K562 (cell line): ENCODE measurements around the gene SANBR. TPM values are rescaled to one million over a fixed set of nuclear protein-coding genes. Genes with fewer than 3 reads are reported as not detected.

ENCODE experiments used
- ATAC-seq: fragments of 200-7000 bp; cut with Tn5 transposase; 3 replicates; pipeline ENCODE4 v1.9.1; 2020; ENCODE audit warnings: moderate library complexity
- BruUV-seq: library from RNA; stranded (reverse); fragments of 400-500 nt; replicated peaks from 2 replicates; lab custom pipeline; 2021; lab: Mats Ljungman, UMichigan
- CTCF ChIA-PET: fragments of 300-600 bp; formaldehyde crosslinking; extraction: SDS; loops from one replicate; lab custom pipeline; 2021; ENCODE audit warnings: low intra/inter-chr PET ratio; lab: Yijun Ruan, JAX
- POLR2A ChIA-PET: fragments of 300-600, 350-650 bp; sonication (Branson Sonifier 250); formaldehyde crosslinking; extraction: SDS; loops from one replicate; lab custom pipeline; 2021; ENCODE audit warnings: antibody characterized with exemption, inconsistent platforms; lab: Yijun Ruan, JAX
- DNase-seq, 4 experiments: peaks; one replicate each; pipeline versions ENCODE4 v3.0.0 to v3.0.0-alpha.2; 2011 to 2018; ENCODE audit warnings: low spot score in 3 of 4, mixed read lengths in 3 of 4; ENCODE audit errors: extremely low read depth in 1 of 4
- FAIRE-seq: peaks from 2 replicates; lab custom pipeline; 2011; peaks lifted over from hg19 to GRCh38; lab: Jason Lieb, UNC
- H2AFZ ChIP-seq: 2 replicates; pipeline ENCODE4 v1.6.0; 2011; ENCODE audit warnings: low read depth, low read length, control low read depth, inconsistent platforms
- H3K27ac ChIP-seq: fragments of 200-600 bp; 3 replicates; pipeline ENCODE4 v1.8.0; 2011; ENCODE audit warnings: low read depth, mild to moderate bottlenecking, control low read depth, inconsistent platforms, low read length, moderate library complexity, mixed read lengths; ENCODE audit errors: extremely low read depth
- H3K27me3 ChIP-seq, 2 experiments: fragments of 300-600 bp in 1 of 2; 2 replicates in 1 of 2; 3 replicates in 1 of 2; pipeline versions ENCODE4 v1.6.0 to v1.8.0; 2011; ENCODE audit warnings: inconsistent platforms in 2 of 2, low read length in 2 of 2, mild to moderate bottlenecking in 1 of 2, mixed read lengths in 1 of 2, moderate library complexity in 1 of 2; ENCODE audit not compliant: control insufficient read depth in 2 of 2, insufficient read depth in 2 of 2
- H3K36me3 ChIP-seq: fragments of 300-600 bp; 3 replicates; pipeline ENCODE4 v1.8.0; 2011; ENCODE audit warnings: mild to moderate bottlenecking, low read length, inconsistent platforms; ENCODE audit not compliant: control insufficient read depth, insufficient read depth
- H3K4me1 ChIP-seq, 2 experiments: fragments of 200-600 bp in 1 of 2; replicated peaks in 1 of 2; 2 replicates in 1 of 2; 3 replicates in 1 of 2; pipeline versions ENCODE4 v1.5.1 to v1.8.0; 2011; ENCODE audit warnings: inconsistent platforms in 2 of 2, low read length in 2 of 2, mild to moderate bottlenecking in 1 of 2, mixed read lengths in 1 of 2, moderate library complexity in 1 of 2; ENCODE audit not compliant: control insufficient read depth in 2 of 2, insufficient read depth in 2 of 2
- H3K4me2 ChIP-seq: 2 replicates; pipeline ENCODE4 v1.6.1; 2011; ENCODE audit warnings: low read length, control low read depth, inconsistent platforms, mixed read lengths; ENCODE audit not compliant: insufficient read depth
- H3K4me3 ChIP-seq: fragments of 200-600 bp; sonication (generic), shearing (Covaris generic); 2 replicates; pipeline ENCODE4 v1.5.1; 2016; ENCODE audit warnings: control low read depth, inconsistent platforms
- H3K79me2 ChIP-seq: fragments of 200-600 bp; 3 replicates; pipeline ENCODE4 v1.8.0; 2011; ENCODE audit warnings: low read length, inconsistent platforms; ENCODE audit not compliant: control insufficient read depth, insufficient read depth
- H3K9ac ChIP-seq, 2 experiments: 2 replicates each; pipeline versions ENCODE4 v1.6.0 to v1.6.1; 2011; ENCODE audit warnings: low read depth in 2 of 2, low read length in 2 of 2, control low read depth in 1 of 2, inconsistent platforms in 1 of 2, mild to moderate bottlenecking in 1 of 2, mixed read lengths in 1 of 2; ENCODE audit not compliant: insufficient read depth in 1 of 2
- H3K9me1 ChIP-seq: one replicate; pipeline ENCODE4 v1.6.0; 2011; ENCODE audit warnings: inconsistent platforms, mild to moderate bottlenecking, low read length, moderate library complexity; ENCODE audit not compliant: control insufficient read depth, insufficient read depth
- H3K9me3 ChIP-seq: replicated peaks from 2 replicates; pipeline ENCODE4 v1.5.1; 2011; ENCODE audit warnings: low read depth, low read length, inconsistent platforms; ENCODE audit not compliant: control insufficient read depth, insufficient read depth
- H4K20me1 ChIP-seq: replicated peaks from 2 replicates; pipeline ENCODE4 v1.6.1; 2011; ENCODE audit warnings: low read length, inconsistent platforms, mixed read lengths; ENCODE audit not compliant: control insufficient read depth, insufficient read depth
- ARID3B ChIP-seq: fragments of 250-450 bp; sonication (Bioruptor Pico); IDR thresholded peaks from 2 replicates; pipeline ENCODE4 v1.4.0; 2020; ENCODE audit warnings: borderline replicate concordance
- CEBPZ ChIP-seq: fragments of 150-350 bp; IDR thresholded peaks from 2 replicates; pipeline ENCODE4 v1.6.1; 2014; ENCODE audit warnings: low read depth, mild to moderate bottlenecking, low read length, borderline replicate concordance
- ERF ChIP-seq: fragments of 450-650 bp; formaldehyde crosslinking; IDR thresholded peaks from 2 replicates; pipeline ENCODE4 v1.4.0; 2020; ENCODE audit warnings: mild to moderate bottlenecking, mixed read lengths
- NFIC ChIP-seq: fragments of 450-650 bp; IDR thresholded peaks from 2 replicates; pipeline ENCODE4 v1.6.1; 2017; ENCODE audit warnings: mild to moderate bottlenecking, inconsistent platforms
- NFYB ChIP-seq: IDR thresholded peaks from 2 replicates; pipeline ENCODE4 v1.6.1; 2011; ENCODE audit warnings: mild to moderate bottlenecking, moderate library complexity; ENCODE audit not compliant: insufficient read length; ENCODE audit errors: extremely low read depth
- ZNF280B ChIP-seq: fragments of 250-450 bp; sonication (Bioruptor Pico); IDR thresholded peaks from 2 replicates; pipeline ENCODE4 v1.5.1; 2021; ENCODE audit warnings: mild to moderate bottlenecking
- ZNF589 ChIP-seq: fragments of 200-800 bp; sonication (Bioruptor generic); IDR thresholded peaks from 2 replicates; pipeline ENCODE4 v1.6.1; 2016; ENCODE audit warnings: low read depth, missing genetic modification characterization, missing compliant biosample characterization
- ZNF592 ChIP-seq: fragments of 450-650 bp; IDR thresholded peaks from 2 replicates; pipeline ENCODE4 v1.6.1; 2017; ENCODE audit warnings: antibody characterized with exemption, mild to moderate bottlenecking
- WGBS: fragments of 100-300 bp; shearing (Covaris generic); methylation state at CpG from one replicate; pipeline ENCODE4 v1.1.6; 2016; ENCODE audit warnings: low coverage, mixed read lengths; ENCODE audit not compliant: insufficient coverage; ENCODE audit errors: missing lambda C conversion rate; 5-methylcytosine and 5-hydroxymethylcytosine counted together
- in situ Hi-C: fragments of 300-500 bp; cut with MboI; formaldehyde crosslinking; loops from 4 replicates; pipeline ENCODE4 v1.15.0; 2018; ENCODE audit warnings: inconsistent platforms, mixed read lengths
- intact Hi-C: fragments of 100-400 bp; cut with micrococcal nuclease; formaldehyde crosslinking; loops from 2 replicates; pipeline ENCODE4 v1.14.2; 2022
- polyA plus RNA-seq, 8 experiments: library from polyadenylated mRNA; depleted of rRNA in 4 of 8; stranded (reverse) in 5 of 8; unstranded in 3 of 8; fragments of >200 nt; fragmentation: Nextera tagmentation in 2 of 8; fragmentation: Illumina TruSeq in 1 of 8; extraction: Ambion mirVana in 2 of 8; extraction: Trizol in 1 of 8; gene quantifications; 2 replicates each; pipeline versions ENCODE4 v1.2.1 to v1.2.3, GENCODE V29; 2011 to 2014; ENCODE audit warnings: inconsistent platforms in 1 of 8, missing spikeins in 1 of 8
- total RNA-seq, 7 experiments: library from RNA; depleted of rRNA in 6 of 7; stranded (reverse); fragments of >200 nt in 6 of 7; fragmentation: Illumina TruSeq in 2 of 7; extraction: Trizol in 2 of 7; gene quantifications; 2 replicates each; pipeline versions ENCODE4 v1.2.1 to v1.2.3, GENCODE V29; 2011 to 2021; ENCODE audit warnings: low replicate concordance in 1 of 7

SANBR gene
- total and polyA plus RNA-seq, 9 of the 15 experiments (the other 6 are each of a cell fraction or from before 2014, with no cell fraction given) = 1.5 to 7.7 (median 6.2) TPM

GRCh38 chr2:61016392-61017002 lies 49.2 kb upstream of the SANBR start:
- 2% methylated on average over 16 of the region's 16 CpGs for WGBS
- peaks cover 54% of the 10 kb centered on the region for H3K79me2 ChIP-seq
- POLR2A ChIA-PET = interaction anchor here (0.7 to 1.8 kb wide), 4 partner anchors 10 to 25 kb away, joined by 3 to 5 read pairs (median 3); no protein-coding TSS in a partner anchor
- TSS peak; percentile 82 for BruUV-seq
- DNase-seq (peak in 1 of 4 experiments; percentile 5), FAIRE-seq (peak; percentile 59), ATAC-seq (peak; percentile 8; the same call in 2 of the 3 replicates)
- H3K9ac ChIP-seq = peak overlapping the region; percentile 94 to 97
- peak overlapping the region; percentile 99 for H3K27ac ChIP-seq
- H3K27me3 ChIP-seq = no peaks in the 10 kb centered on the region
- H3K9me1 ChIP-seq = no peaks in the 10 kb centered on the region
- in situ Hi-C loops = no loop called here
- CTCF ChIA-PET = no interaction called here
- H3K36me3 ChIP-seq = peaks cover 13% of the 10 kb centered on the region; the same call in 1 of the 3 replicates
- H3K4me2 ChIP-seq = peak overlapping the region; percentile 98
- peak overlapping the region; percentile 90 for H3K4me3 ChIP-seq
- peaks cover 0 to 4% of the 10 kb centered on the region in 2 experiments; a peak in 2 of 5 replicates for H3K4me1 ChIP-seq
- no peaks in the 10 kb centered on the region for H3K9me3 ChIP-seq
- H4K20me1 ChIP-seq = no peaks in the 10 kb centered on the region
- H2AFZ ChIP-seq = peak overlapping the region; percentile 100
- intact Hi-C loops = loop anchor here (1.0 to 5.0 kb wide), 3 partner anchors 25 to 161 kb away; partner anchors contain the start of gene SANBR
- TF ChIP-seq ARID3B (CRISPR knock-in tag) (no peak), CEBPZ (no peak), ZNF280B (CRISPR knock-in tag) (no peak), ZNF592 (no peak), NFIC (no peak), ERF (no peak), ZNF589 (CRISPR knock-in tag) (no peak), NFYB (no peak)
